Small intestine (tissue), 16 donors: ENCODE data around the gene KIR3DL2. TPM values are rescaled to one million over a fixed set of nuclear protein-coding genes. Genes with fewer than 3 reads are reported as not detected.
"Not testable (repeated sequence)": the region's sequence is repeated elsewhere in the genome, so short reads cannot be mapped to it uniquely, and the experiment has no call there.

Experiments used
- DNase-seq, 2 donors: peaks; one replicate each; pipeline versions ENCODE4 v3.0.0 to v3.0.0-alpha.2; 2013
- FAIRE-seq: peaks from 2 replicates; lab custom pipeline; 2012; peaks lifted over from hg19 to GRCh38; lab: Jason Lieb, UNC
- H3K27ac ChIP-seq, 3 donors: one replicate each; pipeline ENCODE4 v1.5.1; 2013; ENCODE audit warnings: low read length in 2 of 3, mild to moderate bottlenecking in 2 of 3, control low read depth in 1 of 3, inconsistent platforms in 1 of 3, low read depth in 1 of 3, moderate library complexity in 1 of 3
- H3K27me3 ChIP-seq, 3 donors: one replicate each; pipeline ENCODE4 v1.6.1; 2013; ENCODE audit warnings: low read length in 3 of 3, inconsistent platforms in 1 of 3; ENCODE audit not compliant: control insufficient read depth in 3 of 3, insufficient read depth in 3 of 3
- H3K36me3 ChIP-seq, 3 donors: one replicate each; pipeline ENCODE4 v1.6.1; 2013; ENCODE audit warnings: low read length in 3 of 3, inconsistent platforms in 1 of 3, low read depth in 1 of 3, mild to moderate bottlenecking in 1 of 3, moderate library complexity in 1 of 3; ENCODE audit not compliant: control insufficient read depth in 3 of 3, insufficient read depth in 2 of 3
- H3K4me1 ChIP-seq, 3 donors: one replicate each; pipeline ENCODE4 v1.6.1; 2013; ENCODE audit warnings: low read length in 2 of 3, inconsistent platforms in 1 of 3, low read depth in 1 of 3, mild to moderate bottlenecking in 1 of 3, moderate library complexity in 1 of 3; ENCODE audit not compliant: control insufficient read depth in 3 of 3, insufficient read depth in 2 of 3
- H3K4me3 ChIP-seq, 3 donors: one replicate each; pipeline ENCODE4 v1.5.1; 2013; ENCODE audit warnings: low read length in 3 of 3, control low read depth in 1 of 3, inconsistent platforms in 1 of 3, low read depth in 1 of 3, mild to moderate bottlenecking in 1 of 3, moderate library complexity in 1 of 3
- H3K9me3 ChIP-seq, 2 donors: one replicate each; pipeline ENCODE4 v1.6.1; 2013; ENCODE audit warnings: low read depth in 1 of 2, low read length in 1 of 2; ENCODE audit not compliant: control insufficient read depth in 2 of 2, insufficient read depth in 1 of 2
- WGBS, 3 donors: extraction: QIAGEN DNeasy Blood & Tissue Kit; methylation state at CpG; one replicate each; pipeline ENCODE4 v1.1.7; 2013; 5-methylcytosine and 5-hydroxymethylcytosine counted together
- long read RNA-seq, 10 donors: transcript quantifications; one replicate each; lab custom pipeline, GENCODE V29; 2026
- polyA plus RNA-seq, 4 donors: library from polyadenylated mRNA; stranded (reverse) in 3 of 4; unstranded in 1 of 4; fragments of 200-250 nt in 3 of 4; fragments of 120-200 nt in 1 of 4; gene quantifications; one replicate each; pipeline versions ENCODE4 v1.2.1 to v1.2.3, GENCODE V29; 2013
- donor health status: healthy with polysubstance abuse.
- donor health status: control.
- donor health status: control.
- donor health status: Bipolar disorder and iron deficiency.
- donor health status: healthy.

Gene KIR3DL2
- under 1 TPM in 1 of 4 donors, not detected in 3; 0.07 TPM for polyA plus RNA-seq
- long read RNA-seq, donor 1 = 0 reads
- long read RNA-seq, donor 2 = 0 reads
- long read RNA-seq, donor 3 = 0 reads
- long read RNA-seq, donor 4 = 0 reads
- long read RNA-seq, donor 5 = 0 reads
- long read RNA-seq, donor 6 = 0 reads
- long read RNA-seq, donor 7 = 0 reads
- long read RNA-seq, donor 8 = 0 reads
- long read RNA-seq, donor 9 = 0 reads
- long read RNA-seq, donor 10 = 0 reads

GRCh38 chr19:54850061-54850640 lies at the start of gene KIR3DL2:
Gene KIR3DL2, plus strand, starts transcription at chr19:54850443. Its CDS starts 33 bp downstream, at chr19:54850476.
- not testable (repeated sequence) for FAIRE-seq, H3K27ac ChIP-seq, H3K27me3 ChIP-seq, H3K36me3 ChIP-seq, DNase-seq, H3K4me3 ChIP-seq, H3K4me1 ChIP-seq
- peaks cover 0 to 12% of the 10 kb centered on the region in 2 donors for H3K9me3 ChIP-seq
- 85 to 88% (median 85%) methylated on average over 14 to 16 of the region's 16 CpGs for WGBS, 3 donors

GRCh38 chr19:54803410-54803809 lies 46.8 kb upstream of the KIR3DL2 start, which contains the start of gene KIR2DL4:
Gene KIR2DL4, plus strand, starts transcription at chr19:54803610. Its CDS starts 42 bp downstream, at chr19:54803652.
- H3K27ac ChIP-seq = no peak within 1 kb of the TSS
- no peaks in the 10 kb centered on the region for H3K4me1 ChIP-seq
- no peak within 1 kb of the TSS for H3K4me3 ChIP-seq
- H3K27me3 ChIP-seq = peaks cover 0 to 4% (median 0%) of the 10 kb centered on the region in 3 donors
- no peaks in the 10 kb centered on the region for H3K36me3 ChIP-seq
- FAIRE-seq (no peak), DNase-seq (peak in 1 of 2 donors; percentile 13)
- WGBS, 3 donors = 65 to 85% (median 81%) methylated on average over 10 of the region's 10 CpGs
- peaks cover 0 to 8% of the 10 kb centered on the region in 2 donors for H3K9me3 ChIP-seq

GRCh38 chr19:54804101-54804500 lies 46.1 kb upstream of the KIR3DL2 start:
- 54 to 63% (median 57%) methylated on average over 5 of the region's 5 CpGs for WGBS, 3 donors
- Histone ChIP-seq H3K4me3 (no peak overlapping the region), H3K36me3 (no peaks in the 10 kb centered on the region), H3K9me3 (peaks cover 0 to 8% of the 10 kb centered on the region in 2 donors), H3K4me1 (no peaks in the 10 kb centered on the region), H3K27me3 (peaks cover 0 to 4% (median 0%) of the 10 kb centered on the region in 3 donors), H3K27ac (no peak overlapping the region)
- FAIRE-seq (no peak), DNase-seq (no peak)

- no peak overlapping the region for H3K27ac ChIP-seq
- WGBS, 3 donors = 87 to 92% (median 88%) methylated on average over 9 to 10 of the region's 10 CpGs
- DNase-seq (no peak), FAIRE-seq (no peak)
- H3K4me3 ChIP-seq = no peak overlapping the region
- peaks cover 0 to 4% (median 0%) of the 10 kb centered on the region in 3 donors for H3K27me3 ChIP-seq
- H3K4me1 ChIP-seq = no peaks in the 10 kb centered on the region
- H3K36me3 ChIP-seq = no peaks in the 10 kb centered on the region
- H3K9me3 ChIP-seq = peaks cover 0 to 8% of the 10 kb centered on the region in 2 donors
These were observed 45.7 kb upstream of the KIR3DL2 start for GRCh38 chr19:54804571-54804970.

- WGBS, 3 donors = 84 to 86% (median 84%) methylated on average over 10 to 14 of the region's 14 CpGs
- H3K9me3 ChIP-seq = peaks cover 0 to 11% of the 10 kb centered on the region in 2 donors
- no peaks in the 10 kb centered on the region for H3K4me1 ChIP-seq
- no peak for DNase-seq
- H3K27me3 ChIP-seq = peaks cover 0 to 4% (median 0%) of the 10 kb centered on the region in 3 donors
- H3K4me3 ChIP-seq = no peak overlapping the region
- H3K27ac ChIP-seq = no peak overlapping the region
- FAIRE-seq = no peak
- H3K36me3 ChIP-seq = no peaks in the 10 kb centered on the region
These were observed 44.4 kb upstream of the KIR3DL2 start for GRCh38 chr19:54805665-54806515.

GRCh38 chr19:54806516-54806838 lies 43.8 kb upstream of the KIR3DL2 start:
- Histone ChIP-seq H3K4me1 (no peaks in the 10 kb centered on the region), H3K36me3 (no peaks in the 10 kb centered on the region), H3K9me3 (peaks cover 0 to 11% of the 10 kb centered on the region in 2 donors), H3K27me3 (peaks cover 0 to 4% (median 0%) of the 10 kb centered on the region in 3 donors), H3K27ac (no peak overlapping the region), H3K4me3 (no peak overlapping the region)
- DNase-seq = no peak
- no peak for FAIRE-seq
- 63 to 75% (median 70%) methylated on average over 2 of the region's 2 CpGs for WGBS, 3 donors

- FAIRE-seq, H3K4me1 ChIP-seq, H3K36me3 ChIP-seq, H3K27me3 ChIP-seq, DNase-seq, H3K4me3 ChIP-seq, H3K27ac ChIP-seq: not testable (repeated sequence)
- H3K9me3 ChIP-seq = peaks cover 0 to 17% of the 10 kb centered on the region in 2 donors
- 60 to 70% (median 63%) methylated on average over 3 of the region's 3 CpGs for WGBS, 3 donors
These were observed 35.7 kb upstream of the KIR3DL2 start for GRCh38 chr19:54814571-54814970.

- not testable (repeated sequence) for DNase-seq, H3K4me1 ChIP-seq, H3K4me3 ChIP-seq, H3K36me3 ChIP-seq, H3K27ac ChIP-seq, H3K27me3 ChIP-seq, FAIRE-seq
- whole genome bisulfite sequencing, 3 donors = 87 to 94% (median 87%) methylated on average over 15 to 17 of the region's 17 CpGs
- peaks cover 0 to 15% of the 10 kb centered on the region in 2 donors for H3K9me3 ChIP-seq
These were observed 34.0 kb upstream of the KIR3DL2 start, which contains the start of gene KIR3DL1 for GRCh38 chr19:54816251-54816650. Gene KIR3DL1, plus strand, starts transcription at chr19:54816468.
